GM12864 (cell line): ENCODE data around the gene IARS1.

Source experiments
- DNase-seq: peaks from one replicate; pipeline ENCODE4 v3.0.0-alpha.2; 2011; ENCODE audit warnings: low read depth
- H3K4me3 ChIP-seq: 2 replicates; pipeline ENCODE4 v1.5.1; 2011; ENCODE audit warnings: mild to moderate bottlenecking, low read depth, low read length, control low read depth
- CTCF ChIP-seq: IDR thresholded peaks from 2 replicates; pipeline ENCODE4 v1.5.1; 2011; ENCODE audit warnings: low read depth, mild to moderate bottlenecking, moderate library complexity, low read length, control low read depth, inconsistent platforms; ENCODE audit errors: missing control alignments

IARS1 gene

GRCh38 chr9:92327283-92327850 is 33.9 kb upstream of the IARS1 start:
- no peak overlapping the region for H3K4me3 ChIP-seq
- TF ChIP-seq CTCF: no peak
- DNase-seq: no peak

- H3K4me3 ChIP-seq: peak overlapping the region; percentile 87
- TF ChIP-seq CTCF: no peak
- no peak for DNase-seq
Observed at GRCh38 chr9:92325991-92326500, 32.5 kb upstream of the IARS1 start.

GRCh38 chr9:92325269-92325990 is 31.9 kb upstream of the IARS1 start, which contains the start of the genes CENPP and NOL8:
TSS of gene CENPP (plus strand) at chr9:92325953.
TSS of gene NOL8 (minus strand) at chr9:92325350. CDS start at chr9:92324161, 1,189 bp downstream.
- TF ChIP-seq CTCF: no peak

GRCh38 chr9:92324889-92325268 is 31.4 kb upstream of the IARS1 start:
- peak overlapping the region; percentile 87 for H3K4me3 ChIP-seq
- no peak for TF ChIP-seq CTCF
- DNase-seq: no peak

More at GRCh38 chr9:92325269-92325990, 31.9 kb upstream of the IARS1 start, which contains the start of the genes CENPP and NOL8:
- peak; percentile 68 for DNase-seq
- H3K4me3 ChIP-seq: peak within 1 kb of the TSS; percentile 87

GRCh38 chr9:92324431-92324830 is 30.9 kb upstream of the IARS1 start:
- no peak for DNase-seq
- H3K4me3 ChIP-seq: peak overlapping the region; percentile 87
- no peak for TF ChIP-seq CTCF

GRCh38 chr9:92315456-92315855 is 22.0 kb upstream of the IARS1 start:
- no peak for DNase-seq
- no peak overlapping the region for H3K4me3 ChIP-seq
- no peak for TF ChIP-seq CTCF
